GM18951 (cell line): ENCODE measurements around the gene TACR3.
"Not testable (repeated sequence)": the region's sequence is repeated elsewhere in the genome, so short reads cannot be mapped to it uniquely, and the experiment has no call there.

Experiments
- POLR2A ChIP-seq: IDR thresholded peaks from 4 replicates; pipeline ENCODE4 v1.6.1; 2011; ENCODE audit warnings: mild to moderate bottlenecking; ENCODE audit not compliant: insufficient read length, insufficient read depth; ENCODE audit errors: extremely low read depth
- in situ Hi-C: fragments of 300-500 bp; cut with MboI; formaldehyde crosslinking; loops from one replicate; pipeline ENCODE4 v1.12.0; 2022; ENCODE audit warnings: low sequenced_read_pairs, mixed read lengths, inconsistent platforms; ENCODE audit not compliant: unreplicated experiment

TACR3 gene

GRCh38 chr4:103719830-103720207, at the start of gene TACR3:
TACR3 (minus strand) TSS chr4:103719985; CDS start chr4:103719675, 310 bp downstream.
- TF ChIP-seq POLR2A: no peak
- in situ Hi-C loops: no loop called here

- in situ Hi-C loops: no loop called here
- TF ChIP-seq POLR2A: no peak
Measured at GRCh38 chr4:103757631-103758030, 37.8 kb upstream of the TACR3 start.

GRCh38 chr4:103756741-103757140, 37.0 kb upstream of the TACR3 start:
- in situ Hi-C loops: no loop called here

GRCh38 chr4:103754844-103755243, 35.1 kb upstream of the TACR3 start:
- TF ChIP-seq POLR2A: no peak

More at GRCh38 chr4:103756741-103757140, 37.0 kb upstream of the TACR3 start:
- TF ChIP-seq POLR2A: no peak

GRCh38 chr4:103753868-103754653, 34.3 kb upstream of the TACR3 start:
- in situ Hi-C loops: no loop called here
- no peak for TF ChIP-seq POLR2A

More at GRCh38 chr4:103754844-103755243, 35.1 kb upstream of the TACR3 start:
- in situ Hi-C loops: no loop called here

- in situ Hi-C loops: not testable (repeated sequence)
Measured at GRCh38 chr4:103723150-103723549, 3.4 kb upstream of the TACR3 start.

- no peak for TF ChIP-seq POLR2A
- in situ Hi-C loops: no loop called here
Measured at GRCh38 chr4:103721251-103721650, 1.5 kb upstream of the TACR3 start.

GRCh38 chr4:103720661-103721060, 876 bp upstream of the TACR3 start:
- no peak for TF ChIP-seq POLR2A
- in situ Hi-C loops: no loop called here

GRCh38 chr4:103719105-103719829, 518 bp downstream of the TACR3 start:
- in situ Hi-C loops: no loop called here

GRCh38 chr4:103692615-103693014, 27.2 kb downstream of the TACR3 start:
- in situ Hi-C loops: no loop called here
- no peak for TF ChIP-seq POLR2A

More at GRCh38 chr4:103719105-103719829, 518 bp downstream of the TACR3 start:
- TF ChIP-seq POLR2A: no peak

- TF ChIP-seq POLR2A: no peak
- in situ Hi-C loops: no loop called here
Measured at GRCh38 chr4:103673983-103674382, 45.8 kb downstream of the TACR3 start.

- in situ Hi-C loops: not testable (repeated sequence)
Measured at GRCh38 chr4:103666764-103667163, 53.0 kb downstream of the TACR3 start.

- TF ChIP-seq POLR2A: no peak
- in situ Hi-C loops: no loop called here
Measured at GRCh38 chr4:103664436-103665075, 55.2 kb downstream of the TACR3 start.
